ENCODE measurements around the gene TINAGL1.

Gene TINAGL1

DNA sequence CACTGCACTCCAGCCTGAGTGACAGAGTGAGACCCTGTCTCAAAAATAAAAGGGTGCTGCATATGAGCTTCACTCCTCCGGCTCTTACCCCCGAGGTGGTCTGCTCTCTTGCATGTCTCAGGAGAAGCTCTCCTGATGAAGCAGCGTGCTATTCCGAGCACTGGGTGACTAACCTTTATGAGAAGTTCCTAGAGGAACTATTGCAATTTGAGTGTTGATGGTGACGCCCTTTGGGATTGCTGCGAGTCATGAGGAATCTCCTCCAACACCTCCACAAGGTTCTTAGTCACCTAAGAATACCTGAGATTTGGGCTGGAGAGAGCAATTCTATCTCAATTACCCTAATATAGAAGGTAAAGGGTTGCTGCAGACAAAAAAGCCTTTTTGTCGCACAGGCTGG is 40.8 kb upstream of the TINAGL1 start:
- no peak for TF ChIP-seq POLR2AphosphoS5 (IDR thresholded peaks at IDR 0.05; ENCODE audit: low read depth, low read length)
- no peak for TF ChIP-seq REST (IDR thresholded peaks at IDR 0.05; ENCODE audit: insufficient read depth in 1 of 2, low read depth in 2 of 2, low read length in 2 of 2)
- TF ChIP-seq FOXP2 (optimal IDR thresholded peaks at IDR 0.05; ENCODE audit: borderline replicate concordance, extremely low read depth, extremely low read length, insufficient read depth) = no peak
- TF ChIP-seq SIN3A (IDR thresholded peaks at IDR 0.05; ENCODE audit: borderline replicate concordance, insufficient read depth, low read length) = no peak
- TF ChIP-seq TAF1 (IDR thresholded peaks at IDR 0.05; ENCODE audit: borderline replicate concordance, insufficient read depth, low read length) = no peak

GRCh38 chr1:31539329-31539728 is 37.0 kb upstream of the TINAGL1 start:
- TF ChIP-seq TAF1 (IDR thresholded peaks at IDR 0.05; ENCODE audit: borderline replicate concordance, insufficient read depth, low read length) (no peak), POLR2AphosphoS5 (IDR thresholded peaks at IDR 0.05; ENCODE audit: low read depth, low read length) (no peak), FOXP2 (optimal IDR thresholded peaks at IDR 0.05; ENCODE audit: borderline replicate concordance, extremely low read depth, extremely low read length, insufficient read depth) (no peak), REST (IDR thresholded peaks at IDR 0.05; ENCODE audit: insufficient read depth in 1 of 2, low read depth in 2 of 2, low read length in 2 of 2) (no peak), SIN3A (IDR thresholded peaks at IDR 0.05; ENCODE audit: borderline replicate concordance, insufficient read depth, low read length) (no peak)

- no peak for TF ChIP-seq POLR2AphosphoS5 (IDR thresholded peaks at IDR 0.05; ENCODE audit: low read depth, low read length)
- TF ChIP-seq FOXP2 (optimal IDR thresholded peaks at IDR 0.05; ENCODE audit: borderline replicate concordance, extremely low read depth, extremely low read length, insufficient read depth) = no peak
- TF ChIP-seq REST (IDR thresholded peaks at IDR 0.05; ENCODE audit: insufficient read depth in 1 of 2, low read depth in 2 of 2, low read length in 2 of 2) = no peak
- no peak for TF ChIP-seq TAF1 (IDR thresholded peaks at IDR 0.05; ENCODE audit: borderline replicate concordance, insufficient read depth, low read length)
- TF ChIP-seq SIN3A (IDR thresholded peaks at IDR 0.05; ENCODE audit: borderline replicate concordance, insufficient read depth, low read length) = no peak
Measured at GRCh38 chr1:31541194-31541593, 35.1 kb upstream of the TINAGL1 start.

- TF ChIP-seq TAF1 (IDR thresholded peaks at IDR 0.05; ENCODE audit: borderline replicate concordance, insufficient read depth, low read length) = no peak
- TF ChIP-seq FOXP2 (optimal IDR thresholded peaks at IDR 0.05; ENCODE audit: borderline replicate concordance, extremely low read depth, extremely low read length, insufficient read depth) = no peak
- TF ChIP-seq SIN3A (IDR thresholded peaks at IDR 0.05; ENCODE audit: borderline replicate concordance, insufficient read depth, low read length) = no peak
- TF ChIP-seq POLR2AphosphoS5 (IDR thresholded peaks at IDR 0.05; ENCODE audit: low read depth, low read length) = no peak
- TF ChIP-seq REST (IDR thresholded peaks at IDR 0.05; ENCODE audit: insufficient read depth in 1 of 2, low read depth in 2 of 2, low read length in 2 of 2) = no peak
Measured at GRCh38 chr1:31545927-31546540, 30.3 kb upstream of the TINAGL1 start.
